GM18508 (cell line): Measurements from ENCODE around the gene IL31.

ENCODE experiments used
- ATAC-seq: cut with Tn5 transposase; IDR thresholded peaks from one replicate; pipeline ENCODE4 v1.9.1; 2021; ENCODE audit warnings: moderate number of reproducible peaks; ENCODE audit not compliant: insufficient read depth, unreplicated experiment

IL31 gene

DNA sequence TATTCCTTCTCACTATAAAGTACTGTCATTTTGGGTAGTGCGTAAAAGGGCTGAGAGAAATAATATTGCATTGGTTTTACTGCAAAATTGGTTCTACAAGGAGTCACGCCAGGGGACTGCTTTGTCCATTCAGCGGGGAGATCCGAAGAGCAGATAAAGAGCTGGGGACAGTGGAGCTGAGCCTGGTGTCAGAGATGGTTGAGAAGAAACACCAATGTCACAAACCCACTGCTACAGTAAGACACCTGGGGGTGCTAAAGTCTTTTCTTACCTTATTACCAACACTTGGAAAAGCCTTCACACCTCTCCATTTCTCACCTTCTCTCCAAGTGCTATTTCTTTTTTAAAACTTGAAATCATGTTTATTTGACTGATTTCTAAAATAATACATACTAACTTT is 14.1 kb downstream of the IL31 start:
- no peak for ATAC-seq

GRCh38 chr12:122158700-122159285 is 15.2 kb downstream of the IL31 start:
- ATAC-seq = no peak

DNA sequence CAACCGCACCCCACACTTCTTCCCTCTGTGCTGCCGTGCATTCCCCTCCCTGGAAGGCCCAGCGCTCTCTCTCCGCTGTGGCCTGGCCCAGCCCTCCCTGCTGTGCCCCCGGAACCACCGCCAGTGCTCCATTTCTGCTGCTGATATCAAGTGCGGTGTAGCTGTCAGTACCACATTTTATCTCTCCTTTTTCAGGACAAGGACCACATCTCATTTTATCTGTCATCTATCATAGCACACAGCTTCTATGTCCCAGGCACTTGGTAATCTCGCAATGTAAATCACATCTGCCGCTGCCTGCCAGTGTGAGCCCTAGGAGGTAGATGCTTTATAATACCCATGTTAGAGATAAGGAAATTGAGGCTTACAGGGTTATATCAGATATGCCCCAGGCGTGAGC is 18.3 kb downstream of the IL31 start:
- ATAC-seq = no peak

- no peak for ATAC-seq
These were observed 21.3 kb downstream of the IL31 start for GRCh38 chr12:122152754-122153153.

DNA sequence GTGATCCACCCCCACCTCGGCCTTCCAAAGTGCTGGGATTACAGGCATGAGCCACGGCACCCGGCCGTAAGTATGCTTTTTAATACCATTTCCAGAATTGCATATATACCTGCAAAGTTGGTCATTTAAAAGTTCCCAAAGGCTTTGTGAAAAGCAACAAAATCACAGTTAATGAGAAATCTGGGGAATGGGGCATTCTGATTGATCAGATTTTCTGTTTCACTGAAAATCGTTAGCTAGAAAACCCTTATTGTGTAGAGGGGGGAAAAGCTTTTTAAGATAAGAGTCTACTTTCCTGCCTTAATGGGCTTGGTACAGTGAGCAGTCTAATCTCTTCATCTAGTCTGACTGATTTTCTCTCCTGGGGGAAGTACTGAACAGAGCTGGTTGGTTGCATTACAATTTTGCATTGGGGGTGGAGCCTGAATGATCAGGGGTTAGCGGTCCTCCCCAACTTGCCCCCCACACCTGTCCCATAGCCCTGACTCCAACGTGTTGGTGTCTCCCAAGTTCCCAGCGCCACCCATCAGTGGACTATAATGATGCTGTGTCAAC is 23.8 kb downstream of the IL31 start:
- ATAC-seq = no peak

- no peak for ATAC-seq
These were observed 25.4 kb downstream of the IL31 start for GRCh38 chr12:122148657-122149056.

GRCh38 chr12:122147514-122148290 is 26.3 kb downstream of the IL31 start:
- ATAC-seq = no peak

- no peak for ATAC-seq
These were observed 28.3 kb downstream of the IL31 start for GRCh38 chr12:122145505-122146330.

DNA sequence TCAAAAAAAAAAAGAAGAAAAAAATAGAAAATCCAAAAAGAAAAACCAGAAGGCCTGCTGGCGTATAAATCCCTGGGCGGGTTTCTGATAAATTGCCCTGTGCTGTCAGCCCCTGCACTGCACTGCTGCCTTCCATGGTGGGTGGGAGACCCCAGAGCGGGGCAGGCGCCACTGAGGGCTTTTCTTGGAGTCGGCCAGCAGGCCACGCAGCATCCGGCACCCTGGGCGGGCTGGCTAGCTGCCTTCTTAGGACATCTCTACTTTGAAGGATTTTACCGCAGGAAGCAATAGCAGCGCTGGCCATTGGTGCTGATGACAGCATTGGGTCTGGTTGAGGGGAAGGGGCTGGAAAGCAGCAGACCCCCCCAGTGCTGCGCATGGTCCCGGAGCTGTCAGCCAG is 29.1 kb downstream of the IL31 start:
- ATAC-seq = no peak

DNA sequence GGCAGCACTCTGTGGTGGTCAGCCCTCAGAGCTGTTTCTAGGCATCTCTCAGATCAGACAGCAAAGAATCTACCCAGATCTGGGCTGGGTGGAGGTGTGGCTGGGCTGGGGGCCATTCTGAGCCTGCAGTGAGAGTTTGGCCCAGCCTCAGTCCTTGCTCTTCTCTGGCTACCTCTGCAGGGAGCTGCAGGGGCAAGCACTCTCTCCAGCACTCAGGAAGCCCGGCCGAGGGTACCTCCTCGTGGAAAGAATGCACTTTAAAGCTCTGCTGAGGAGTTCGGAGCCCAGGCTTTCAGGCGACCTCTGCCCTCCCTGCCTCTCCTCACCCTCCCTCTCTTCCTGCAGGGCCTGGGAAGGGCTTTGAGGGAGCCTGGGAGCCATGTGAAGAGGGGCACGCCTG is 31.2 kb downstream of the IL31 start:
- no peak for ATAC-seq

GRCh38 chr12:122141911-122142725 is 31.9 kb downstream of the IL31 start:
- ATAC-seq = no peak

DNA sequence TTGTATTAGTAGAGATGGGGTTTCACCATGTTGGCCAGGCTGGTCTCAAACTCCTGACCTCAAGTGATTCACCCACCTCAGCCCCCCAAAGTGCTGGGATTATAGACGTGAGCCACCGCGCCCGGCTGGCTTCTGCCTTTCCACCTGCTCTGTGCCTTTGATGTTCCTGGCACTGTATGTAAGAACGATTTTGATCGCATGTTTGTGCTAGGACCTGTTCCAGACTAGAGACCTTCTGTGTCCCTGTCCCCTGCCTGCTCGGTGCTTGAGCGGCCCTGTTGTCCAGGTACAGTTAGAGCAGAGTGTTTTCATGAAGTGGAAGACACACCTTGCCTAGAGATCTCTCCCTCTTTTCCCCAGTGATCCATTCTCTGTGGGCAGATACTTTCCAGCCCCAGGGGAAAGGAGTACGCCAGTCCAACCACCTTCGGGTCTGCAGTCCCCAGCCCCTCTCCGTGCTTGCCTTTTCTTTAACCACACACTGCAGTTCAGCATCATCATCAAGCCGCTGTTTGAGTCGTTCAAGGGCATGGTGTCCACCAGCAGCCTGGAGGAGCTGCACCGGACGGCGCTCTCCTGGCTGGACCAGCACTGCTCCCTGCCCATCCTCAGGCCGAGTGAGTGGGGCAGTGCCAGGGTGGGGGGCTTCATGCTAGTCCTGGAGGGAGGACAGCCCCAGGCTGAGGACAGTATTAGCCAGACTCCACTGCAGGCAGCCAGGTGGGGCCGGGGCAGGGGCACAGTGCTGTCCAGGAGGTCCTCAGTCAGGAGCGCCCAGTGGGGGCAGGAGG is 33.4 kb downstream of the IL31 start:
- ATAC-seq = no peak

- no peak for ATAC-seq
These were observed 34.1 kb downstream of the IL31 start for GRCh38 chr12:122139941-122140340.

DNA sequence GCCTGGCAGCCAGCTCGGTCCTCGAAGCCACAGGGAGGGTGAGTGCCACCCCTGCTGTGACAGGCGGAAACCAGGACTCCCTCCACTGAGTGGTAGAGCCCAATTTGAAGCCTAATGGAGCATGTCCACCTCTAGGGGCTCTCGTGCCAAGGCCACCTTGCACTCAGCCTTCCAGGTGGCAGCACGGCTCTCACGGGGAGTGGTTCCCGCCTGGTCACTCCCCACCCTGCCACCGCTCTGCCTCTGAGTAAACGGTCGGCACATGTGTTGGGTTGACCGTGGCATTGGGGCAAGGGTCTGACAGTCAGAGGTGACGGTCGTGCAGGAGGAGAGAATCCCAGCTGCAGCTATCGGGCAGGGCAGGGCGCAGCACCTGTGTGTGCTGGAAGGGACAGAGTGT is 34.8 kb downstream of the IL31 start:
- ATAC-seq = no peak

- no peak for ATAC-seq
These were observed 35.4 kb downstream of the IL31 start for GRCh38 chr12:122138616-122139015.

DNA sequence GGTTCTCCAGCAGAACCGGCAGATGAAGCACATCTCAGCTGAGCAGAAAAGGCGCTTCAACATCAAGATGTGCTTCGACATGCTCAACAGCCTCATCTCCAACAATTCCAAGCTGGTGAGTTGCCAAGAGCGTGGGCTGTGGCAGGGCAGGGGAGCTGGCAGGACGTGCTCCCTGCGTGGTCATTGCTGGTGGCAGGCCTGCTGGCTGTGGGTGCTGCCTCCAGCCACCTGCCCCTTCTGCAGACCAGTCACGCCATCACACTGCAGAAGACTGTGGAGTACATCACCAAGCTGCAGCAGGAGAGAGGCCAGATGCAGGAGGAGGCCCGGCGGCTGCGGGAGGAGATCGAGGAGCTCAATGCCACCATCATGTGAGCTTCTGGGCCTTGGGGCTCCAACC is 35.8 kb downstream of the IL31 start:
- ATAC-seq = no peak

DNA sequence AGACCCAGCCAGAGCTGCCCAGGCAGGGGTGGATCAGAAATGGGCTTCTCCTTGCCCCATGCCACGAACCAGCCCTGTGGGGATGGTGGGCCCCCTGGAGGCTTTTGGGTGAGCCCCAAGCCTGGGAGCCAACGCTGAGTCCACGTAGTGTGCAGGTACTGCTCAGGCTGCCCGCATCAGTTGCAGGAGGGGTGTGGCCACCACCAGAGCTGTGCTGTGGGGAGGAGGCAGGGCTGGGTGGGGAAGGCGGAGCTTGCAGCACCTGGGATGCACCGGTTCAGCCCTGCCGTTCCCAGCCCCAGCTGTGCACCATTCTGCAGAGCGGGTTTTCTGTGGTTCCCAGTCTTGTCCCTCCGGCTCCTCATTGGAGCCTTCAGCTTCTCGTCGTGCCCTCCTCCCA is 36.3 kb downstream of the IL31 start:
- no peak for ATAC-seq

- no peak for ATAC-seq
These were observed 36.8 kb downstream of the IL31 start for GRCh38 chr12:122137229-122137628.

- no peak for ATAC-seq
These were observed 38.5 kb downstream of the IL31 start for GRCh38 chr12:122135437-122136031.
